Ovary (tissue), 9 donors: ENCODE results near the gene COL4A1. TPM values are rescaled to one million over a fixed set of nuclear protein-coding genes. Genes with fewer than 3 reads are reported as not detected.

Experiments used
- DNase-seq, 5 donors: peaks; one replicate each; pipeline ENCODE4 v3.0.0-alpha.2; 2019 to 2020
- H3K27ac ChIP-seq, 2 donors: fragments of 200-600 bp; one replicate each; pipeline versions ENCODE4 v1.5.1 to v1.8.0; 2019 to 2022
- H3K27me3 ChIP-seq: fragments of 200-600 bp; one replicate; pipeline ENCODE4 v1.8.0; 2022
- H3K36me3 ChIP-seq: fragments of 200-600 bp; sonication (generic); one replicate; pipeline ENCODE4 v1.5.1; 2019
- H3K4me1 ChIP-seq: one replicate; pipeline ENCODE4 v1.8.1; 2013; ENCODE audit warnings: mild to moderate bottlenecking, moderate library complexity; ENCODE audit not compliant: insufficient read depth
- H3K4me3 ChIP-seq: fragments of 200-600 bp; sonication (generic); one replicate; pipeline ENCODE4 v1.5.1; 2017
- H3K9me3 ChIP-seq, 2 donors: fragments of 200-600 bp in 1 of 2; sonication (generic) in 1 of 2; one replicate each; pipeline versions ENCODE4 v1.5.1 to v1.8.1; 2013 to 2019; ENCODE audit warnings: mild to moderate bottlenecking in 1 of 2, moderate library complexity in 1 of 2
- EP300 ChIP-seq: sonication (generic); formaldehyde crosslinking; IDR thresholded peaks from one replicate; pipeline ENCODE4 v1.6.1; 2017; ENCODE audit warnings: antibody characterized with exemption
- POLR2A ChIP-seq: fragments of 450-650 bp; IDR thresholded peaks from one replicate; pipeline ENCODE4 v1.6.1; 2017; ENCODE audit warnings: antibody characterized with exemption, mild to moderate bottlenecking, moderate library complexity
- WGBS, 3 donors: extraction: QIAGEN DNeasy Blood & Tissue Kit in 1 of 3; methylation state at CpG; one replicate each; pipeline versions ENCODE4 v1.1.5 to v1.1.7; 2013 to 2017; 5-methylcytosine and 5-hydroxymethylcytosine counted together
- intact Hi-C, 4 donors: fragments of 100-400 bp; cut with DNase I; formaldehyde crosslinking; loops; one replicate each; pipeline versions ENCODE4 v1.11.0 to v1.15.1; 2022 to 2023
- polyA plus RNA-seq, 2 donors: library from polyadenylated mRNA; stranded (reverse); fragments of 200-250 nt in 1 of 2; fragments of 350-450 nt in 1 of 2; fragmentation: Illumina TruSeq in 1 of 2; extraction: RNeasy Lipid Tissue Mini Kit (QIAGEN cat#74804) in 1 of 2; gene quantifications; one replicate each; pipeline ENCODE4 v1.2.3, GENCODE V29; 2013 to 2014
- total RNA-seq, 7 donors: library from RNA; depleted of rRNA in 2 of 7; stranded (reverse); fragments of >200 nt in 2 of 7; fragmentation: NEBNext Ultra II Directional in 3 of 7; extraction: Animal tissue kit (Norgen Biotek cat#: 25700) in 3 of 7; gene quantifications; one replicate each; pipeline versions ENCODE4 v1.1.0 to v1.2.4, GENCODE V29; 2016 to 2023
- TF ChIP-seq, protein P1 (sequence below), 3 donors: fragments of 450-650 bp in 2 of 3; fragments of 200-600 bp in 1 of 3; IDR thresholded peaks; one replicate each; pipeline versions ENCODE4 v1.5.1 to v1.8.0; 2016 to 2022; ENCODE audit warnings: antibody characterized with exemption in 3 of 3, mild to moderate bottlenecking in 1 of 3
- donor health status: DM: no; HTN: no; CAD: no; lungs with moderate emphysema.
- donor health status: DM: no; HTN: no; CAD: no.
- donor health status: Bipolar disorder and iron deficiency.
- donor health status: DM: yes; HTN: yes; CAD: no.
- donor health status: DM: no; HTN: no; CAD: no.
- donor health status: DM: yes; HTN: yes; CAD: no.

COL4A1 gene
- total and polyA plus RNA-seq, 9 donors, result 42.3 to 421 (median 87.5) TPM

DNA sequence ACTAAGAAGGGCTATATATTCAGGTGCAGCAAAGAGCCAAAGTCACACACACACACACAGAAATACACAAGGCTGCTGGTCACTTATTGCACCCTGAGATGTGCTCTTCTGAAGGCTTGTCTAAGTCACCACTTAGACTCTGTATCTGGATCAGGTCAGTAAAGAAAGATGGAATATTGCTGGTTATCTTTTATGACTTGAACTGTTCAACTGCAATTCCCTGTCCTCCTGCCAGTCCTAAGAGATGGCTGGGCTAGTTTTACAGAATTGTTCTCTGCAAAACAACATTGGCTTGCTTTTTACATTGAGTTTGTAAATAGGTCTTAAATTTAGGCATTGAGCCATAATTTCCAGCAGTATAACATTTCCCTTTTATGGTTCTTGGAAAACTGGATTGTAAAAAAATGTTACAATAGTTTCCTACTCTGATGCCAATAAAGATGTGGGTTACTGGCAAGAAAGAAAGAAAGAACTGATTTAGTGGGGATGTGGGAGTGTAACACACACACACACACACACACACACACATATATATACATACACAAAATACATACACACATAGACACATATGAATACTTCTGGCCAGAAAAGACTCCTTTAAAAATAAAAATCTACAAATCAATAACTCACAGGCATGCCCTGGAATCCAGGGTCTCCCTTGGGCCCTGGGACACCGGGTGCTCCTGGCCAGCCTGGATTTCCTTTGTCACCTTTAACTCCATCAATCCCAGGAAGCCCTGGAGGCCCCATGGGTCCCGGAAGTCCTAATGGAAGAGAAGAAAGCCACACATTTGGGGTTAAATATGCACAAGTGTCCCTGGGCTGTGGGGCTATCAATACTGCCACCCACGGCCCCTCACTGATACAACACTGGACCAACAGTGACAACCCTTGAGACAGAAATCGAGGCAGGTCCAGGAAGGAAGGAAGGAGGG is 137.7 kb downstream of the COL4A1 start:
- no peaks in the 10 kb centered on the region for H3K36me3 ChIP-seq
- no peaks in the 10 kb centered on the region for H3K4me1 ChIP-seq
- DNase-seq, result no peak
- no peak overlapping the region for H3K27ac ChIP-seq
- peaks cover 0 to 6% of the 10 kb centered on the region in 2 donors for H3K9me3 ChIP-seq
- TF ChIP-seq, protein P1, sequence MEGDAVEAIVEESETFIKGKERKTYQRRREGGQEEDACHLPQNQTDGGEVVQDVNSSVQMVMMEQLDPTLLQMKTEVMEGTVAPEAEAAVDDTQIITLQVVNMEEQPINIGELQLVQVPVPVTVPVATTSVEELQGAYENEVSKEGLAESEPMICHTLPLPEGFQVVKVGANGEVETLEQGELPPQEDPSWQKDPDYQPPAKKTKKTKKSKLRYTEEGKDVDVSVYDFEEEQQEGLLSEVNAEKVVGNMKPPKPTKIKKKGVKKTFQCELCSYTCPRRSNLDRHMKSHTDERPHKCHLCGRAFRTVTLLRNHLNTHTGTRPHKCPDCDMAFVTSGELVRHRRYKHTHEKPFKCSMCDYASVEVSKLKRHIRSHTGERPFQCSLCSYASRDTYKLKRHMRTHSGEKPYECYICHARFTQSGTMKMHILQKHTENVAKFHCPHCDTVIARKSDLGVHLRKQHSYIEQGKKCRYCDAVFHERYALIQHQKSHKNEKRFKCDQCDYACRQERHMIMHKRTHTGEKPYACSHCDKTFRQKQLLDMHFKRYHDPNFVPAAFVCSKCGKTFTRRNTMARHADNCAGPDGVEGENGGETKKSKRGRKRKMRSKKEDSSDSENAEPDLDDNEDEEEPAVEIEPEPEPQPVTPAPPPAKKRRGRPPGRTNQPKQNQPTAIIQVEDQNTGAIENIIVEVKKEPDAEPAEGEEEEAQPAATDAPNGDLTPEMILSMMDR (IDR thresholded peaks at IDR 0.05), result no peak
- TF ChIP-seq EP300, result no peak
- no peak for TF ChIP-seq POLR2A
- WGBS, 3 donors, result 28 to 54% (median 53%) methylated on average over 4 of the region's 4 CpGs
- intact Hi-C loops, result no loop called here
- H3K27me3 ChIP-seq, result no peaks in the 10 kb centered on the region
- H3K4me3 ChIP-seq, result no peak overlapping the region

DNA sequence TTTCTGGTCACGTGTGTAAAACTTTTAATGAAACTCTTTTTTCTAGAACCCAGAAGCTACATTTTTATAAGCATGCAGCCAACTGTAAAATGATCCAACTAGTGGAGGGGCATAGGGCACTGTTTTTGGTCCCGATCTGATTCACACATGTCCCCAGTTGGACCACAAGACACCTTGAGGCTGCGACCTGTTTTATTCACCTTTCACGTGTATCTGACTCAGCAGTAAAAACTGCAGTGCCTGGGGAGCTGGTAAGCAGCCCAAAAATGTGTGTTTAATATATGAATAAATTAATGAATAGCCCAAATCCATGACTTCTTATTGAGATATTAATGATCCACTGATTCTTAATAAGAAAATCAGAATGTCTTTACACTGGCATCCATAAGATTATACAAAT is 140.4 kb downstream of the COL4A1 start:
- Histone ChIP-seq H3K4me1 (no peaks in the 10 kb centered on the region), H3K9me3 (no peaks in the 10 kb centered on the region), H3K27me3 (no peaks in the 10 kb centered on the region), H3K27ac (no peak overlapping the region), H3K4me3 (no peak overlapping the region), H3K36me3 (no peaks in the 10 kb centered on the region)
- no peak for DNase-seq
- 89 to 93% (median 92%) methylated on average over 4 of the region's 4 CpGs for WGBS, 3 donors
- TF ChIP-seq POLR2A (no peak), EP300 (no peak)
- TF ChIP-seq, protein P1 (IDR thresholded peaks at IDR 0.05), result no peak
- intact Hi-C loops, result no loop called here

DNA sequence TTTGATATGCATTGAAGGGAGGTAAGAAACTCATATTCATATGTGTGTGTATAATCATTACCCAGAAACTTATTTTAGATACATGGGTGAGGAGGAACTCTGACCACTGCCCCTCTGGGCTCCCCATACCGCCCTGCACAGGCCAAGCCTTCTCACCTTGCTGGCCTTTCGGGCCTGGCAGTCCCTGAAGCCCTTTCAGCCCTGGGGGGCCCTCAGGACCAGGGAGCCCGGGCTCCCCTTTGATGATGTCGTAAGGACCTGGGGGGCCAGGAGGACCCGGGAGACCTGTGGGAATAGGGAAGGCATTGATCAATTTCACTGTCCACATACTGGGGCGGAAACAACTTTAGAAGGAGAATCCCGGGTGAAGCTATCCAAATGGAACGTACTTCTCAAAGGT is 142.3 kb downstream of the COL4A1 start:
- TF ChIP-seq POLR2A (no peak), EP300 (no peak)
- TF ChIP-seq, protein P1 (IDR thresholded peaks at IDR 0.05), result no peak
- 89 to 93% (median 90%) methylated on average over 8 of the region's 8 CpGs for WGBS, 3 donors
- Histone ChIP-seq H3K4me3 (no peak overlapping the region), H3K4me1 (no peaks in the 10 kb centered on the region), H3K27ac (no peak overlapping the region), H3K36me3 (no peaks in the 10 kb centered on the region), H3K9me3 (no peaks in the 10 kb centered on the region), H3K27me3 (no peaks in the 10 kb centered on the region)
- intact Hi-C loops, result no loop called here
- no peak for DNase-seq

DNA sequence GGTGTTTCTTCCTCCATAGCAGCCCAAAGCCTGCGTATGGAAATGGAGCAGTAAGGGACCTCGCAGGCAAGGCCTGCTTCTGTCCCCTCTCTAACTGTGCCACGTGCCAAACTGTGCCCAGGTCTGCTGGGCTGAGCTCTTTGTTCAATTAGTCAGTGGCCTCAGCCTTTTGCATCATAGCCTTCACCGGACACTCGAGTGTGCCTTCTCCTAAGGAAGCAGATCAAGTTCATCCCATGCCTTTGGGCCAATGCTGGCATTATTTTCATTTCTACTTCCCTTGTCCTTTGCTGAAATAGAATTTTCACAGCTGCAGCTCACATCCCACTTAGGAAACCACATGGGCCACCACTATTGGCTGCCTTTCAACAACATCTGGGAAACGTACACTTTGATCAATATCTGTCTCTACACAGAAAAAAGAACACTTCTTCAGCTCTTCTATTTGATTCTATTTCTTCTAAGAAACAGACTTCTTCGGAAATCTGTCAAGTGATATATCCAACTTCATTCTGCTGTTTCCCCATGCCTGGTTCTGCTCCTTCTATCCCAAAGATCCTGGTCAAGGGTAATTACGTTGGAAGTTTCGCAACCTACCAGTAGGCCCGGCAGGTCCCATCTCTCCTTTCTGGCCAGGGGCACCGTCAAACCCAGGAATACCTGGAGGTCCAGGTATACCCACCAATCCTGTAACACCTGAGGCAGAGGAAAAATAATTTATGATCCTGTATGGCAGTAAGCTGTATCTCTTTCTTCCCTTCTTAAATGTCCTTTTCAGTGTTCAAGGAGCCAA is 143.9 kb downstream of the COL4A1 start:
- H3K4me3 ChIP-seq, result no peak overlapping the region
- H3K27me3 ChIP-seq, result no peaks in the 10 kb centered on the region
- no peak for DNase-seq
- intact Hi-C loops, result no loop called here
- WGBS, 3 donors, result 73 to 81% (median 80%) methylated on average over 11 of the region's 11 CpGs
- no peak overlapping the region for H3K27ac ChIP-seq
- TF ChIP-seq EP300 (no peak), POLR2A (no peak)
- TF ChIP-seq, protein P1 (IDR thresholded peaks at IDR 0.05), result no peak
- H3K4me1 ChIP-seq, result no peaks in the 10 kb centered on the region
- no peaks in the 10 kb centered on the region for H3K9me3 ChIP-seq
- H3K36me3 ChIP-seq, result no peaks in the 10 kb centered on the region
